Endothelial cell (in vitro differentiated cells): ENCODE measurements around the gene ATF7. TPM values are rescaled to one million over a fixed set of nuclear protein-coding genes. Genes with fewer than 3 reads are reported as not detected.

ENCODE experiments used
- DNase-seq: peaks from one replicate; pipeline ENCODE4 v3.0.0; 2021; ENCODE audit warnings: low spot score
- H3K27ac Mint-ChIP-seq: one replicate; pipeline ENCODE4 v1.8.0; 2021; ENCODE audit warnings: mixed read lengths, inconsistent platforms; ENCODE audit not compliant: unreplicated experiment
- H3K27me3 Mint-ChIP-seq: one replicate; pipeline ENCODE4 v1.8.0; 2021; ENCODE audit warnings: mild to moderate bottlenecking, moderate library complexity, mixed read lengths, inconsistent platforms; ENCODE audit not compliant: unreplicated experiment
- H3K36me3 Mint-ChIP-seq: one replicate; pipeline ENCODE4 v1.8.0; 2021; ENCODE audit warnings: mild to moderate bottlenecking, low read depth, mixed read lengths, inconsistent platforms; ENCODE audit not compliant: unreplicated experiment
- H3K4me1 Mint-ChIP-seq: one replicate; pipeline ENCODE4 v1.8.0; 2021; ENCODE audit warnings: mild to moderate bottlenecking, mixed read lengths, inconsistent platforms; ENCODE audit not compliant: unreplicated experiment
- H3K4me3 Mint-ChIP-seq: one replicate; pipeline ENCODE4 v1.8.0; 2021; ENCODE audit warnings: mild to moderate bottlenecking, mixed read lengths, inconsistent platforms; ENCODE audit not compliant: unreplicated experiment
- H3K9me3 Mint-ChIP-seq: one replicate; pipeline ENCODE4 v1.8.0; 2021; ENCODE audit warnings: mixed read lengths, inconsistent platforms; ENCODE audit not compliant: unreplicated experiment
- total RNA-seq: library from RNA; stranded (reverse); fragmentation: NEBNext Ultra II Directional; extraction: Animal tissue kit (Norgen Biotek cat#: 25700); gene quantifications from one replicate; pipeline ENCODE4 v1.2.1, GENCODE V29; 2021; ENCODE audit not compliant: unreplicated experiment
- TF ChIP-seq, protein P1 (sequence below): fragments of 200-600 bp; sonication (generic); IDR thresholded peaks from one replicate; pipeline ENCODE4 v1.5.0; 2021; ENCODE audit warnings: antibody characterized with exemption; ENCODE audit not compliant: unreplicated experiment

Gene ATF7
- total RNA-seq, 1 donor from 2014 or later, result 63.3 TPM

DNA sequence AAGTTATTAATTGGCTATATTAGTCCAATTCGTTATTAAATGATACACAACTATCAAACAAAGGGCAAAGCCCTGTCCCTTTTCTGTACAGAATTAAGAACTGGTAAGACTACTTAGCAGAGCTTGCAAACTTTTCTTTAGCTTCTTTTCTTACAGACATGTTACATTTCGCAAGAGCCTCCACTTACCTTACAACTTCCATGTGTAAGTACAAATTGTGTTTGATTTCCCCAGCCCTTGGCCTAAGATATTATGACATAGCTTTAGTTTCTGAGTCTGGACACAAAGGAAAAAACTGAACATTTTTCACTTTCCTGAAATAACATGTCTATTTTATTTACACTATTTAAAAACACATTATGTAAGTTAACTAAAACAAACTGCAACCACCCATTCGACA is 1.7 kb downstream of the ATF7 start:
- peaks cover 23% of the 10 kb centered on the region for H3K4me1 Mint-ChIP-seq
- no peak for DNase-seq
- no peaks in the 10 kb centered on the region for H3K9me3 Mint-ChIP-seq
- TF ChIP-seq, protein P1, sequence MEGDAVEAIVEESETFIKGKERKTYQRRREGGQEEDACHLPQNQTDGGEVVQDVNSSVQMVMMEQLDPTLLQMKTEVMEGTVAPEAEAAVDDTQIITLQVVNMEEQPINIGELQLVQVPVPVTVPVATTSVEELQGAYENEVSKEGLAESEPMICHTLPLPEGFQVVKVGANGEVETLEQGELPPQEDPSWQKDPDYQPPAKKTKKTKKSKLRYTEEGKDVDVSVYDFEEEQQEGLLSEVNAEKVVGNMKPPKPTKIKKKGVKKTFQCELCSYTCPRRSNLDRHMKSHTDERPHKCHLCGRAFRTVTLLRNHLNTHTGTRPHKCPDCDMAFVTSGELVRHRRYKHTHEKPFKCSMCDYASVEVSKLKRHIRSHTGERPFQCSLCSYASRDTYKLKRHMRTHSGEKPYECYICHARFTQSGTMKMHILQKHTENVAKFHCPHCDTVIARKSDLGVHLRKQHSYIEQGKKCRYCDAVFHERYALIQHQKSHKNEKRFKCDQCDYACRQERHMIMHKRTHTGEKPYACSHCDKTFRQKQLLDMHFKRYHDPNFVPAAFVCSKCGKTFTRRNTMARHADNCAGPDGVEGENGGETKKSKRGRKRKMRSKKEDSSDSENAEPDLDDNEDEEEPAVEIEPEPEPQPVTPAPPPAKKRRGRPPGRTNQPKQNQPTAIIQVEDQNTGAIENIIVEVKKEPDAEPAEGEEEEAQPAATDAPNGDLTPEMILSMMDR, result no peak
- peaks cover 13% of the 10 kb centered on the region for H3K27me3 Mint-ChIP-seq
- H3K4me3 Mint-ChIP-seq, result peak overlapping the region; percentile 98
- H3K36me3 Mint-ChIP-seq, result peaks cover 4% of the 10 kb centered on the region
- H3K27ac Mint-ChIP-seq, result peak overlapping the region; percentile 77

- peaks cover 4% of the 10 kb centered on the region for H3K36me3 Mint-ChIP-seq
- H3K27me3 Mint-ChIP-seq, result peaks cover 13% of the 10 kb centered on the region
- H3K4me1 Mint-ChIP-seq, result peaks cover 26% of the 10 kb centered on the region
- peak overlapping the region; percentile 98 for H3K4me3 Mint-ChIP-seq
- no peaks in the 10 kb centered on the region for H3K9me3 Mint-ChIP-seq
- DNase-seq, result no peak
- TF ChIP-seq, protein P1, result no peak
- H3K27ac Mint-ChIP-seq, result peak overlapping the region; percentile 84
Measured at GRCh38 chr12:53623548-53624385, 2.4 kb downstream of the ATF7 start.

DNA sequence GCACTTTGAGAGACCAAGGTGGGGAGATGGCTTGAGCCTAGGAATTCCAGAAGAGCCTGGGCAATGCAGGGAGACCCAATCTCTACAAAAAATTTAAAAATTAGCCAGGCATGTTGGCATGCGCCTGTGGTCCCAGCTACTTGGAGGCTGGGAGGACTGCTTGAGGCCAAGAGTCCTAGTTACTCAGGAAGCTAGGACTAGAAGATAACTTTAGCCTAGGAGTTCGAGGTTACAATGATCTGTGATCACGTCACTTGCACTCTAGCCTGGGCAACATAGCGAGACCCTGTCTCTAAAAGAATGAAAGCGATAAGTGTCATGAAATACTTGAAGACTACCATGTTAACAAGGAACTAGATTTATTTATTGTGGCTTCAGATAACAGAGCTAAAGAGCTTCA is 3.5 kb downstream of the ATF7 start:
- Mint-ChIP-seq H3K4me1 (peaks cover 37% of the 10 kb centered on the region), H3K9me3 (no peaks in the 10 kb centered on the region), H3K36me3 (peaks cover 4% of the 10 kb centered on the region), H3K27ac (no peak overlapping the region), H3K27me3 (peaks cover 13% of the 10 kb centered on the region), H3K4me3 (no peak overlapping the region)
- DNase-seq, result no peak
- TF ChIP-seq, protein P1, result no peak

DNA sequence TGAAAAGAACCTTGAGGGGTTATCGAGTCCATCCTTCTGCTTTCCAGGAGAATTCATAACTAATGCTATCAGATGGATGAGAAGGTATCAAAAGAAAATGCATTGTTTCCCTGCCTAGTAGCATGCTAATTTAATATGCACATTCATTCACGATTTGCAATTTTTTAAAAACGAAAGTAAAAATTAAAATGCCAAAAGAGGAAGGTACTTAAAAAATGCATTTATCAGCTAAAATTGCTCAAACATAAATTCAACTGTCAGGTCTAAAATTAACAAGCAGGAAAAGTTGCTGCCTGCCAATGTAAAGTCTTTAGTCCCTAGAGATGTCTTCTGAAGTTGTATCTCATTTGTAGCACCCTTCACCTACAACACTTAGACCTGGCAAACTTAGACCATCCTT is 7.9 kb downstream of the ATF7 start:
- Mint-ChIP-seq H3K4me3 (no peak overlapping the region), H3K27ac (peak overlapping the region; percentile 84), H3K4me1 (peaks cover 23% of the 10 kb centered on the region), H3K27me3 (no peaks in the 10 kb centered on the region), H3K36me3 (no peaks in the 10 kb centered on the region), H3K9me3 (no peaks in the 10 kb centered on the region)
- DNase-seq, result no peak
- TF ChIP-seq, protein P1, result no peak

GRCh38 chr12:53617700-53618099 is 8.5 kb downstream of the ATF7 start:
- peak overlapping the region; percentile 84 for H3K27ac Mint-ChIP-seq
- DNase-seq, result no peak
- no peaks in the 10 kb centered on the region for H3K9me3 Mint-ChIP-seq
- H3K27me3 Mint-ChIP-seq, result no peaks in the 10 kb centered on the region
- H3K4me3 Mint-ChIP-seq, result peak overlapping the region; percentile 27
- H3K4me1 Mint-ChIP-seq, result peaks cover 23% of the 10 kb centered on the region
- TF ChIP-seq, protein P1, result no peak
- no peaks in the 10 kb centered on the region for H3K36me3 Mint-ChIP-seq
